T1000 (cell line): ENCODE data around the gene SNRNP48.
A peak's percentile ranks its signal among the peaks of the same experiment; 100 is the strongest.

Experiments
- DNase-seq: peaks from one replicate; lab custom pipeline; 2025; ENCODE audit warnings: mixed read lengths; lab: John Stamatoyannopoulos, UW

SNRNP48 gene

GRCh38 chr6:7589949-7590917 is at the start of gene SNRNP48:
Gene SNRNP48, plus strand, starts transcription at chr6:7590198. Its CDS starts 60 bp downstream, at chr6:7590258.
- DNase-seq = peak; percentile 74

GRCh38 chr6:7540595-7540994 is 49.4 kb upstream of the SNRNP48 start:
- DNase-seq = no peak

- no peak for DNase-seq
Observed at GRCh38 chr6:7541175-7542064, 48.6 kb upstream of the SNRNP48 start, which contains the start of gene DSP. Gene DSP, plus strand, starts transcription at chr6:7541671. Its CDS starts 245 bp downstream, at chr6:7541916.

GRCh38 chr6:7542065-7542873 is 47.7 kb upstream of the SNRNP48 start:
- no peak for DNase-seq

GRCh38 chr6:7542874-7543624 is 46.9 kb upstream of the SNRNP48 start:
- no peak for DNase-seq

GRCh38 chr6:7543789-7544424 is 46.1 kb upstream of the SNRNP48 start:
- DNase-seq = no peak

GRCh38 chr6:7544597-7544996 is 45.4 kb upstream of the SNRNP48 start:
- no peak for DNase-seq

- no peak for DNase-seq
Observed at GRCh38 chr6:7545316-7546019, 44.5 kb upstream of the SNRNP48 start.

GRCh38 chr6:7546020-7546369 is 44.0 kb upstream of the SNRNP48 start:
- DNase-seq = no peak

GRCh38 chr6:7546383-7546782 is 43.6 kb upstream of the SNRNP48 start:
- DNase-seq = no peak

- no peak for DNase-seq
Observed at GRCh38 chr6:7546896-7547295, 43.1 kb upstream of the SNRNP48 start.

GRCh38 chr6:7547315-7547714 is 42.7 kb upstream of the SNRNP48 start:
- DNase-seq = no peak

GRCh38 chr6:7550433-7550801 is 39.6 kb upstream of the SNRNP48 start:
- DNase-seq = no peak

- no peak for DNase-seq
Observed at GRCh38 chr6:7554533-7555275, 35.3 kb upstream of the SNRNP48 start.

- DNase-seq = no peak
Observed at GRCh38 chr6:7555671-7556070, 34.3 kb upstream of the SNRNP48 start.

GRCh38 chr6:7556394-7557106 is 33.4 kb upstream of the SNRNP48 start:
- DNase-seq = no peak

- no peak for DNase-seq
Observed at GRCh38 chr6:7557652-7558051, 32.3 kb upstream of the SNRNP48 start.

GRCh38 chr6:7558781-7559180 is 31.2 kb upstream of the SNRNP48 start:
- no peak for DNase-seq

GRCh38 chr6:7559196-7559595 is 30.8 kb upstream of the SNRNP48 start:
- no peak for DNase-seq
